Muscle layer of colon (tissue), 2 donors: ENCODE measurements around the gene STAT4.
"Not testable (repeated sequence)": the region's sequence is repeated elsewhere in the genome, so short reads cannot be mapped to it uniquely, and the experiment has no call there.

Experiments
- H3K27ac ChIP-seq: one replicate; pipeline ENCODE4 v1.7.0; 2013; ENCODE audit warnings: low read depth, mild to moderate bottlenecking, low read length, moderate library complexity
- H3K27me3 ChIP-seq, 2 donors: one replicate each; pipeline ENCODE4 v1.7.0; 2013; ENCODE audit warnings: low read length in 2 of 2, mild to moderate bottlenecking in 2 of 2; ENCODE audit not compliant: insufficient read depth in 2 of 2, control insufficient read depth in 1 of 2
- H3K36me3 ChIP-seq: one replicate; pipeline ENCODE4 v1.7.0; 2013; ENCODE audit warnings: mild to moderate bottlenecking, low read length; ENCODE audit not compliant: insufficient read depth
- H3K4me1 ChIP-seq: one replicate; pipeline ENCODE4 v1.7.0; 2013; ENCODE audit warnings: mild to moderate bottlenecking, low read length; ENCODE audit not compliant: insufficient read depth
- H3K4me3 ChIP-seq, 2 donors: one replicate each; pipeline ENCODE4 v1.7.0; 2013; ENCODE audit warnings: low read length in 2 of 2, low read depth in 1 of 2, mild to moderate bottlenecking in 1 of 2, moderate library complexity in 1 of 2
- H3K9ac ChIP-seq: one replicate; pipeline ENCODE4 v1.7.0; 2013; ENCODE audit warnings: low read length
- H3K9me3 ChIP-seq: one replicate; pipeline ENCODE4 v1.7.0; 2013; ENCODE audit warnings: mild to moderate bottlenecking, low read length
- donor health status: abdominal sarcoma.
- donor health status: Adenocarcinoma of cecum.

Gene STAT4

DNA sequence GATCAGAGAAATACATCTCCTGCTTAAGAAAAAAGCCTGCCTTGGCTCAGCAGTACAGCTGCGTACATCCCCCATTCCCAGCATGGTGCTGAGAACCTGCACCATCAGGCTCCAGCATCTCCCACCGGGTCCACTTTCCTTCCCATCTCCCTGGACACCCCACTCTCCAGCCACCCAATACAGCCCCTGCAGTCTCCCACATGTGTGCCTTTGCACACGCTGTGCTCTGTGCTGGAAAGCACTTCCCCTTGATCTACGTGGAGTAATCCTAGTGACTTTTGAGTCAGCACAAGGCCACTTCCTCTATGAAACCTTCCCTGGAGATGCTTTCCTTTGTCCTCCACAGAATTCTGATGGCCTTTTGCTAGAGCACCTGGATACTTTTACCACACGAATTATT is 153.8 kb downstream of the STAT4 start:
- H3K9ac ChIP-seq = no peak overlapping the region
- H3K36me3 ChIP-seq = peaks cover 70% of the 10 kb centered on the region
- no peaks in the 10 kb centered on the region for H3K27me3 ChIP-seq
- peaks cover 14% of the 10 kb centered on the region for H3K4me1 ChIP-seq
- peak overlapping the region; percentile 27 for H3K27ac ChIP-seq
- no peaks in the 10 kb centered on the region for H3K9me3 ChIP-seq
- no peak overlapping the region for H3K4me3 ChIP-seq

DNA sequence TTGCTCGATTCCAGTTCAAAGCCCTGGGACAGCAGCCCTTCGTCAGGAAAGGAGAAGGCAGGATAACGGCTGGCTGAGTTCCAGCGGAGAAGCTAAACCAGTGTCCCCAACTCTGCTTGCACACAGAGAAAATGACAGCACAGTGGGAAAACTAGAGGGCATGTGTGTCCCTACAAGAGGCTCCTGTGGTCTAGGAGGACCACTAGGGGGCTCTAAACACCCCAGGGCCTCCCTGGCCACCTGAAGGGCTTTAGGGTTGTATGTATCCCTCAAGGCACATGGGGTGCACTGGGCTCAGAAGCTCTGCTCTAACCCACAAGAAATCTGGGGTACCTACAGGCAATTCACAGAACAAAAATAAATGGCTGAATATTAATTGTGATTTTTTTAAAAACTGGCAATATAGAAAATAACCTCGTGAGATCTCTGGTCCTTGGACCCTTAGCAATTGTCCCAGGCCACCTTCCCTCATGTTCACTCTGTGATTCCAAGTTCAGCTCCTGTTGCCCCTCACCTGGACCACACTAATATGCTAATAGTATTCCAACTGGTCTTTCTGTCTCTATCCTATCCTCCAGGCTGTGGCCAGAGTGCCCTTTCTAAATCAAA is 154.4 kb downstream of the STAT4 start:
- Histone ChIP-seq H3K9me3 (no peaks in the 10 kb centered on the region), H3K36me3 (peaks cover 70% of the 10 kb centered on the region), H3K9ac (no peak overlapping the region), H3K4me3 (no peak overlapping the region), H3K27ac (no peak overlapping the region), H3K27me3 (no peaks in the 10 kb centered on the region), H3K4me1 (peaks cover 14% of the 10 kb centered on the region)

DNA sequence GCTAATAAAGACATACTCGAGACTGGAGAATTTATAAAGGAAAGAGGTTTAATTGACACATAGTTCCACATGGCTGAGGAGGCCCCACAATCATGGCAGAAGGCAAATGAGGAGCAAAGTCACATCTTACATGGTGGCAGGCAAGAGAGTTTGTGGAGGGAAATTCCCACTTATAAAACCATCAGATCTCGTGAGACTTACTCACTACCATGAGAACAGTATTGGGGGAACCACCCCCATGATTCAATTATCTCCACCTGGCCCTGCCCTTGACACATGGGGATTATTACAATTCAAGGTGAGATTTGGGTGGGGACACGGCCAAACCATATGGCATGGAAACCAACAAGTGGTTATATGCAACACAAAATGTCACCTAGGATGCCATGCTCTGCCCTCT is 155.5 kb downstream of the STAT4 start:
- Histone ChIP-seq H3K36me3 (peaks cover 70% of the 10 kb centered on the region), H3K4me1 (peaks cover 14% of the 10 kb centered on the region)
- H3K27me3 ChIP-seq, H3K9me3 ChIP-seq, H3K9ac ChIP-seq, H3K27ac ChIP-seq, H3K4me3 ChIP-seq: not testable (repeated sequence)

DNA sequence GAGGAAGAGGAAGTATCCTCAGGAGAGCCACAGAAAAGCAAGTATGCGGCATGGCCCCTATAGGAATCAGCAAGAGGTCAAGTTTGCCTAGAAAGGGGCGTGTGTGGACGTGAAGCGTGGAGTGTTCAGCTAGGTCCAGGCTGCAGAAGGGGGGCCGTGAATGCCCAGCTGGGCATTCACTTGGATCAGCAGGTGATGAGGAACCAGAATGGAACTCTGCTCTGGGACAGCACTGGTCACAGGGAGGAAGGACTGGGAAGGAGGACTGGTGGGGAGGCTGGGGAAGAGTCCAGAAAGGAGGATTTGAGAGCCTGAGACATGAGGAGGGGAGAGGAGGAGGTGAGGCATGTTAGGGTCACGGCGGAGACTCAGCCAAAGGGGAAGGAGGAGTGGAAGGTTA is 156.6 kb downstream of the STAT4 start:
- Histone ChIP-seq H3K9ac (no peak overlapping the region), H3K4me1 (peaks cover 14% of the 10 kb centered on the region), H3K4me3 (no peak overlapping the region), H3K9me3 (no peaks in the 10 kb centered on the region), H3K27me3 (no peaks in the 10 kb centered on the region), H3K36me3 (peaks cover 69% of the 10 kb centered on the region), H3K27ac (no peak overlapping the region)

DNA sequence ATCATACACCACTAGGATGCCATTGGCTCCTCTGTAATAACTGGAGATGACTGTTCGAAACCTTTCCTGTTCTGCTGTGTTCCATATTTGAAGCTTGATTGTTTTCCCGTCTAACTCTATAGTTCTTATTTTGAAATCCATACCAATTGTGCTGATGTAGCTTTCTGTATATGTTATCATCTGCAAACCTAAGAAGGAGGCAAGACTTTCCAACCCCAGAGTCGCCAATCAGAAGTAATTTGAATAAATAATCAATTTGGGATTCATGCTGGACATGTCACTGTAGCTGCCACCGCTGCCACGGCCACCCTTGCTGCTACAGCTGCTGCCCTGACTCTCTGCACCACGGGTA is 157.5 kb downstream of the STAT4 start:
- Histone ChIP-seq H3K27me3 (no peaks in the 10 kb centered on the region), H3K4me3 (no peak overlapping the region), H3K9ac (no peak overlapping the region), H3K4me1 (peaks cover 13% of the 10 kb centered on the region), H3K9me3 (no peaks in the 10 kb centered on the region), H3K36me3 (peaks cover 68% of the 10 kb centered on the region), H3K27ac (no peak overlapping the region)

DNA sequence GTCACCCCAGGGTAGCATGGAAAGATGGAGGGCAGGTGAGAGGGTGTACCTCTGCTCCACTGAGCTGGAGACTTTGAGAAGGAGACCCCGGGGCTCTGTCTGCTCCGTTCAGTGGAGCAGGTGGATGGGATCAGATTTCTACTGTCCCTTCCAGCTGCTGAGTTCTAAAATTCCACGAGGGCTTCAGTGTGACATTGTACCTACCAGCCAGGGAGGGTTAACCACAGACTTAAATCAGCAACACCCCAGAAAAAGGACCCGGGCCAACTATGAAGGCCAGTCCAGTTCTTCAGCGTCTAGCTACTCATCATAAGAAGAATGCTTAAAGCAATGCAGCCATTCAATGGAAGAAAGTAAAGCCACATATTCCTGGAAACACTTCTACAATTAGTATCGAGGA is 160.7 kb downstream of the STAT4 start:
- Histone ChIP-seq H3K36me3 (peaks cover 76% of the 10 kb centered on the region), H3K27ac (no peak overlapping the region), H3K4me1 (no peaks in the 10 kb centered on the region), H3K9me3 (no peaks in the 10 kb centered on the region), H3K27me3 (no peaks in the 10 kb centered on the region), H3K9ac (no peak overlapping the region), H3K4me3 (no peak overlapping the region)

DNA sequence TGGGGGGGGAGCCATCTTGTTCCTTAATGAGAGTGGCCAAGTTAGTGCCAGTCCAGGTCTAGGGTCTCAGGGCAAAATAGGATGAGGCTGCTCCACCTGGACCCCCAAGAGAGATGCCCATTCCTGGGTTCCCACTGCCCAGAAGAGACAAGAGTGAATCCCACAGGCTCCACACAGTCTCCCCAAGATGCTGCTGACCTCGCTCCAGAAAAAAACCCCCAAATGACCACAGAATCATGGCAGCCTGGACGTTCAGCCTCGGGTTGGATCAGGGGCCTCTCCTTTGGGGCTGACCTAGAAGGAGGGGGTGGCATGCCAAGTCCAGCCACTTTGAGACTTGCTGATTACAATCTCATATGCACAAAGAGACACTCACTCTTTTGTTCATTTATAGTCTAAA is 161.9 kb downstream of the STAT4 start:
- Histone ChIP-seq H3K36me3 (peaks cover 82% of the 10 kb centered on the region), H3K4me1 (no peaks in the 10 kb centered on the region), H3K27me3 (no peaks in the 10 kb centered on the region), H3K9me3 (no peaks in the 10 kb centered on the region), H3K4me3 (no peak overlapping the region), H3K9ac (no peak overlapping the region), H3K27ac (no peak overlapping the region)

DNA sequence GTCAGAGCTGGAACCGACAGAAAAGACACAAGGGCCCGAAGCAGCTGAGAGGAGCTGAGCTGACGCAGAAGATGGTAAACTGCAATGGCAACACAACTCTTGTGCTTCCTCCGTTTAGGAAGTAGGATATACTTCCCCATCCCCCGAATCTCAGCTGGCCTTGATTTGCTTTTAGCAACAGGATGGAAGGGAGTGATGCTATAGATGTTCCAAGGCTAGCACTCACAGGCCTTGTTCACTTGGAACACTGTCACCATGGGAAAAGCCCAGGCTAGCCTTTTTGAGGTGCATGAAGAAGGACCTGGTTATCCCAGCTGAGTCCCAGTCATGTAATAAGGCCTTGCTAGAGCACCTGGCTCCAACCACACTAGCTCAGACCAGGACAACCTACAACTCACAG is 162.9 kb downstream of the STAT4 start:
- H3K27ac ChIP-seq = no peak overlapping the region
- no peaks in the 10 kb centered on the region for H3K27me3 ChIP-seq
- no peaks in the 10 kb centered on the region for H3K4me1 ChIP-seq
- H3K9me3 ChIP-seq = no peaks in the 10 kb centered on the region
- no peak overlapping the region for H3K4me3 ChIP-seq
- H3K9ac ChIP-seq = no peak overlapping the region
- peaks cover 80% of the 10 kb centered on the region for H3K36me3 ChIP-seq

DNA sequence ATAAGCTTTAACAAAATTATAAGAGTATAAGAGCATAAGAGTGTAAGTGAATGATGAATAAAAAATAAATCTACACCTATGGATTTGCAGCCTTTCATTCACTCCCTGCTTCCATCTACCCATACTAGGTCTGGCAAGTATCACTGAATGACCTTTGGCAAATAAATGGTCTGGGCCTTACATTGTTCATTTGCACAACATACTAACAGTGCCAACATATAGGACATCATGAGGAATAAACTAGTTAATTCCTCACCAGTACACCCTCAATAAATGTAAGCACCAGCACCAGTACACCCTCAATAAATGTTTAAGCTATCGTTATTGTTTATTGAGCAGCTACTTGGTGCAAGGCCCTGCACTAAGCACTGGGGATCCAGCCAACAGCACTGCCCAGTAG is 163.7 kb downstream of the STAT4 start:
- Histone ChIP-seq H3K4me3 (no peak overlapping the region), H3K9ac (no peak overlapping the region), H3K27ac (no peak overlapping the region), H3K27me3 (no peaks in the 10 kb centered on the region), H3K4me1 (no peaks in the 10 kb centered on the region), H3K9me3 (no peaks in the 10 kb centered on the region), H3K36me3 (peaks cover 80% of the 10 kb centered on the region)

DNA sequence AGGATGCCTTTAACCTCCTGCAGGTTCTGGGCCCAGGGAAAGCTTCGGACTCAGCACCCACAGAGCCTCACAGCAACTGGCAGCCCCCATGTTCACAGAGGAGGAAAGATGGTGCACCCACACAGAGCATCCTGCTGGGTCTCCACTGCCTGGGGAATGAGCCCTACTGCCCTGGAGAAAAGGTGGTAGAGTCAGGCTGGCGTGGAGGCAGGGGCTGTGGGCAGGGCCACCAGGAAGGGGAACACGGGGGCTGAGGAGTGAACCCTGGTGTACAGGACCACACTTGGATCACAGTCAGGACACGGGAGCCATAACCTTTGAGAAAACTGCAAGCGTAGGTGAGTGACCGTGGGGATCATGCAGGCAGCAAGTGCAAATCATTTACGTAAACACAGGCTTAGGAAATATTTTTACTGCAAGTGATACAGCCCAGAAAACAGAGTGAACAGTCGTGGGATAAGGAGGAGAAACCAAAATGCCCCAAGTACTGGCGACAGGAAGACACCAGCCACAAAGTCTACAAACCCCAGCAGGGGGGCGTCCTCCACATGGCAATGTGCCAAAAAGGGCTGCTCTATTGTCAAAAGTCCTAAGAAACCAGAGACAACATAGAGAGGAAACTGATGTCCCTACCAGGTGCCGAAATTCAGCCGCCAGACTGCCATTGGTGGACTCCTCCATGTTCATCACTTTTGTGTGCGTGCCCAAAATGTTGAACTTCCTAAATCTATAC is 164.4 kb downstream of the STAT4 start:
- no peak overlapping the region for H3K4me3 ChIP-seq
- no peaks in the 10 kb centered on the region for H3K9me3 ChIP-seq
- no peak overlapping the region for H3K27ac ChIP-seq
- no peaks in the 10 kb centered on the region for H3K27me3 ChIP-seq
- H3K36me3 ChIP-seq = peaks cover 87% of the 10 kb centered on the region
- no peak overlapping the region for H3K9ac ChIP-seq
- H3K4me1 ChIP-seq = no peaks in the 10 kb centered on the region

DNA sequence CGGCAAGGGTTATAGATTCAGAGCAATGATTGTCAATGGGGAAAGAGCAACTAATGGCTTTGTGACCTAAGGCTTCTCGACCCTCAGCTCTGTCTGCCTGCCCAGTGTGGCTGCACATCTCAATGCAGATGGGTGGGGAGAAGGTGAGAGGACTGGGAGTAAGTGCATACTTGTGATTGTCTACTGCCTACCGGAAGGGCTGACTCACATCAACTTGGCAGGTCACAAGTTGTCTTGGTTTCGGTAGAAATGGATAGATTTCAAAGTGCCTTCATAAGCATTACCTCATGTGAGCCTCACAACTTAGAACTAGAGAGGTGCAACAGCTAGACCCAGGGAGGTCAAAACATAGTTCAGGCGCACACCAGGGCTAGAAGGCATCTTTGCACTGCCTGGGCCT is 166.2 kb downstream of the STAT4 start:
- Histone ChIP-seq H3K27ac (no peak overlapping the region), H3K27me3 (no peaks in the 10 kb centered on the region), H3K4me1 (no peaks in the 10 kb centered on the region), H3K9me3 (no peaks in the 10 kb centered on the region), H3K36me3 (peaks cover 88% of the 10 kb centered on the region), H3K9ac (no peak overlapping the region), H3K4me3 (no peak overlapping the region)
